C4-2B (cell line): Measurements from ENCODE around the gene MAML1.

Experiments
- H3K27ac ChIP-seq: fragments of 450-650 bp; 2 replicates; pipeline ENCODE4 v1.5.1; 2017
- ZFX ChIP-seq: fragments of 450-650 bp; IDR thresholded peaks from 2 replicates; pipeline ENCODE4 v1.6.1; 2017
- TF ChIP-seq, protein P1 (sequence below): fragments of 450-650 bp; conservative IDR thresholded peaks from 2 replicates; pipeline ENCODE4 v1.5.1; 2017; ENCODE audit warnings: mild to moderate bottlenecking

Gene MAML1

DNA sequence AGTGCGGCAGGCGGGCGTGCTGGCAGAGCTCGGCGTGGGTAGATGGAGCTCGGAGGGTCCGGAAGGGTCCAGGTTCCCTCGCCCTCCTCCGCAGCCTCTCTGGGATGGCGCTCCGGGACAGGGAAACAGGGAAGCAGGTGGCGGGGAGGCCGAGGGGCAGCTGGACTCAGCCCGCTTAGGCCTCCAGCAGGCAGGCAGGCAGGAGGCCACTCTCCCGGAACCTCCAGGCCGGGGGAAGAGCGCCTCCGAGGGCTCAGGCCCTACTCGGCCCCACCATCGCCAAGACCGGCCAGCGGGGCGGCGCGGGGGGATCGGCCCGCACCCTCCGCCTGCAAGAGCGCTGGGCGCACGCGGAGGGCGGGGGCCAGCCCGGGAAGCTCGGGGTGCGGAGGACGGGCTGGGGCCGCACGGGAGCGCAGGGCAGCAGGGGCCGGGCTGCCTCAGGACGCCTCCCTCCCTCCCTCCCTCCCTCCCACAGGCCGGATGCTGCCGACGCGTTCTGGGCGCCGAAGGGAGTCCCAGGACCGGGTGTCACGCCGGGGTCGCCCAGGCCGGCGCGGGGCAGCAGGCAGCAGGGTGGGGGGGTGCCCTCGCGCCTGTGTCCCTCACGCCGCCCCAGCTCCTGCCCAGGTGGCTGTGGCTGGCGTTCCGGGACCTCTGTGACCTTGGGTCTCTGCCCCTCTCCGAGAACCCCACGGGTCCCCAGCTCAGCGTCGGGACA lies 73.1 kb downstream of the MAML1 start:
- peak; percentile 92 for TF ChIP-seq ZFX
- TF ChIP-seq, protein P1, sequence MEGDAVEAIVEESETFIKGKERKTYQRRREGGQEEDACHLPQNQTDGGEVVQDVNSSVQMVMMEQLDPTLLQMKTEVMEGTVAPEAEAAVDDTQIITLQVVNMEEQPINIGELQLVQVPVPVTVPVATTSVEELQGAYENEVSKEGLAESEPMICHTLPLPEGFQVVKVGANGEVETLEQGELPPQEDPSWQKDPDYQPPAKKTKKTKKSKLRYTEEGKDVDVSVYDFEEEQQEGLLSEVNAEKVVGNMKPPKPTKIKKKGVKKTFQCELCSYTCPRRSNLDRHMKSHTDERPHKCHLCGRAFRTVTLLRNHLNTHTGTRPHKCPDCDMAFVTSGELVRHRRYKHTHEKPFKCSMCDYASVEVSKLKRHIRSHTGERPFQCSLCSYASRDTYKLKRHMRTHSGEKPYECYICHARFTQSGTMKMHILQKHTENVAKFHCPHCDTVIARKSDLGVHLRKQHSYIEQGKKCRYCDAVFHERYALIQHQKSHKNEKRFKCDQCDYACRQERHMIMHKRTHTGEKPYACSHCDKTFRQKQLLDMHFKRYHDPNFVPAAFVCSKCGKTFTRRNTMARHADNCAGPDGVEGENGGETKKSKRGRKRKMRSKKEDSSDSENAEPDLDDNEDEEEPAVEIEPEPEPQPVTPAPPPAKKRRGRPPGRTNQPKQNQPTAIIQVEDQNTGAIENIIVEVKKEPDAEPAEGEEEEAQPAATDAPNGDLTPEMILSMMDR: no peak
- peak overlapping the region; percentile 92 for H3K27ac ChIP-seq

DNA sequence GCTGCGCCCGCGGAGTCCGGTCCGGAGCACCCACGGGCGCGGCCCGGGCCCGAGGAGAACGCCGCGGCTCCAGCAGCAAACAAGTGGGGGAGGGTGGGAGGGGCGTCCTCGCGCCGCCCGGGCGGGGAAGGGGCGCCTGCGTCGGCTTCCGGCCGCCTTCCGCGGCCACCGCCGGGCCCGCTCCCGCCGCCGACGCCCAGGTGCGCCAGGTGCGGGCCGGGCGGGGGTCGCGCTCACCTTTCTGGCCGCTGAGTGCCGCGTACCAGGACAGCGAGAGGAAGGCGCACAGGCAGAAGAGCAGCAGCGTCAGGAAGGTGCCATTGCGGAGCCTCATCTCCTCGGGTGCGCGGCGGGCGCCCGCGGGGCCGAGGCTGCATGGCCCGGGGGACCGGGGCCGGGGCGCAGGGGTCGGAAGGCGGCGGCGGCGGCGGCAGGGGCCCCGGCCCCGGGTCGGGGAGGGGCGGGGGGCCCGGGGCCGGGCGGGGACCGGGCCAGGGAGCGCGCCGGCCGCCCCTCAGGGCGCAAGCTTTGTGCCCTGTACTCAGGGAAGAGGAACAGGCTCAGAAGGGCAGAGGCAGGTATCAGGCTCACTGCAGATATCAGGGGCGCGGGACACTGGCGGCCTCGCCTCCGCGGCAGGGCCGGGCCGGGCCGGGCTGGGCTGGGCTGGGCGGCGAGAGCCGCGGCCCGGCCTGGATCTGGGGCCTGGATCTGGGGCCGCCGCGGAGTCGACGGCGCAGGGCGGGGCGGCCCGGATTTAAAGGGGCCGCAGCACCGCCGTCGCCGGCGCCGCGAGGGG lies 73.8 kb downstream of the MAML1 start, which contains the start of gene MGAT4B:
Gene MGAT4B, minus strand, starts transcription at position 617 of the 799 bp plus-strand sequence. Its CDS starts 283 bp downstream, at position 334.
- peak within 1 kb of the TSS; percentile 92 for H3K27ac ChIP-seq
- TF ChIP-seq ZFX: peak; percentile 29; the same call in 1 of the 2 replicates
- TF ChIP-seq, protein P1: no peak

DNA sequence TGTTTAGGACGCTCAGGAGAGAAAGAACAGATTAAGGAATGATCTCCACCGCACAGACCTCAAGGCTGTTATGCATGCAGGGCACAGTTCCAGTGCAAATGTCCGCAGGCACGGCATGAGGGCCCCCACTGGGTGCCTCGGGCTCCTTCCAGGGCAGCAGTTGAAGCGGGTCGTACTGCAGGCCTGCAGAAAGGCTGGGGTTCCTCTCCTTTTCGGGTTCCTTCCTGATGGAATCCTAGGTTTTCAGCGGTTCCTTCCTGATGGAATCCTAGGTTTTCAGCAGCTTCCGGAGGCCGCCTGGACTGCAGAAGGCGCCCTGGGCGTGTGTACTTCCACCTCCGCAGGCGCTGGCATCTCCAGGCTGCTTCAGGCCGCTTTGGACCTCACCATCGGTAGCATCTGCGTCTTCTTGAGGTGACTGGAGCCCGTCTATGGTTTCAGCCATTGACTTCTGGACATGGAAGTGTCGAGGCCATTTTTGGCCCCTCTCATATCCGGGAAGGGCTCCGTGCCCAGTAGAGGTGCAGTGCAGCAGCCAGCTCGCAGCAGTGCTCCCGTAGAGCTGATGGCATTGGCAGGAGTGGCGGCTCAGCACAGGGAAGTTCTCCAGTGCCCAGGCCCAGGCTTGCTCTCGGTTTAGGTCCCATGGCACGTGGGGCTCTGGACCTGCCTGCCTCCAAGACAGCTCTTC lies 79.7 kb downstream of the MAML1 start:
- TF ChIP-seq, protein P1: no peak
- TF ChIP-seq ZFX: no peak
- no peak overlapping the region for H3K27ac ChIP-seq

DNA sequence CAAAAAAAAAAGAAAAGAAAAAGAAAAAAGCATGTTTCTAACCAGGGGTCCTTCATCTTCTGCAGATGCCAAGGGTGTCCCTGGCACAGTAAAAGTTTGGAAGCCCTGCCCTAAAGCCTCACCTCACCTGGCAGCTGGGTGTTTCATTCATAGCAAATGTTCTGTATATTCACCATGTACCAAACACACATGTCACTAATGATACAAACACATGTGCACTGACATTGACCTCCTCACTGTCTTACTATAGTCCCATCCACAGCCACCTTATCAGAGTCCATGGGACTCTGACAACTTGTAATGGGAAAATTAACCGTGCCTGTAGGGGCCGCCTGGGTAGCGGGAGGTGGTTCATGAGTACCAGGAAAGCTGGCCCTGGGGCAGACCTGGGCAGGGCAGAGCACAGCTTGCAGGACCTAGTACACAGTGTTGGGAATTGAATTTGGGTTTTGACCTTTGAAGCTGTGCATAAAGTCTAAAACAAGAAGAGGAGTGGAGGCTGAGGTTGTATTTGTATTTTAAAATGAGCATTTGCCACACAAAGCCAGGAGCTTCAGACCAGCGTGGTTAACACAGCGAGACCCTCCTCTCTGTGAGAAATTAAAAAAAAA lies 80.5 kb downstream of the MAML1 start:
- H3K27ac ChIP-seq: no peak overlapping the region
- no peak for TF ChIP-seq ZFX
- TF ChIP-seq, protein P1: no peak

DNA sequence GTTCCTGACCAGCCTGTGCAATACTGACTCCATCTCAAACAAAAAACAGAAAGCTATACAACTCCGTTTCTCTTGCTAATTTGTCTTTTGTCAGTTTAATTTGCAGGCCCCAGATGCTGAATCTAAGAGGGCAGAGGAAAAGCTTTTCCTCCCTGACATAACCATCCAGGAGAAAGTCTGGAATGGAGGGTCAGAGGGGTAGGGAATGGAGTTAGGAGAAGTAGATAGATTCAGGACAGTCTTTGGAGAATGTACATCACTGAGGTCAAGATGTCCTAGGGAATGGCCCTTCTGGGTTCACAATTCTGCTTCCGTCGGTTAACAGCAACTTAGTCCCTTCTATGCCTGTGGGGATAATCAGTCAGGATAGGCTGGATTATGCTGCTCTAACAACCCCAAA lies 81.5 kb downstream of the MAML1 start:
- TF ChIP-seq ZFX: no peak
- TF ChIP-seq, protein P1: no peak
- H3K27ac ChIP-seq: no peak overlapping the region

DNA sequence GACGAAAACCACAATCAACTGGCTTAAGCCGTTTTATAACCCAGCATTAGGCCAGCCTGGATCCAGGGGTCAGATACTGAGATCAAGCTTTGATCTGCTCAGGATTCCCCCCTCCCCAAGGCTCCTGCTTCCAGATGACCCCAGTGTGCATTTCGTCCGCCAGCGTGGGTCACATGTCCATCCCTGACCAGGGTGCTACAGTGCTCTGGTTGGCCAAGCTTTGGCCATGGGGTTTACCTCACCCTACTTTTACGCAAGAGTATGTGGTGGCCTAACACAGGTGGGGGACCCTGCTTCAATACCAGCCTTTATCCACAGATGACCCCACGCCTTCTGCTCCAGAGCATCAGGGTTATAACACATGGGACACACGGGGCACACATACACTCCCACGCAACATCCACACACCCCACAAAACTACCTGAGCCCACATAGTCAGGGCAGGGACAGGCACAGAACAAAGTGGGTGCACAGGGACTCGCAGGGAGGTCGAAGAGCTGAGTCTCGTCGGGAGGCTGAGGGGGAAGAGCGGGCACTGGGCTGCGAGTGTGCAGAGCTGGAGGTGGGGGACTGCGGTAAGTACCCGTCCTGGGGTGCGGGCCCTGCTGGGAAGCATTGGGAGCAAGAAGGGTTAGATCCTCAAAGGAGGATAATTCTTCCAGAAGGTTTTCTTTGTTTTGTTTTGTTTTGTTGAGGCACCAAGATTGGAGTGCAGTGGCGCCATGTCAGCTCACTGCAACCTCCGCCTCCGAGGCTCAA lies 83.0 kb downstream of the MAML1 start:
- H3K27ac ChIP-seq: no peak overlapping the region
- TF ChIP-seq, protein P1: no peak
- no peak for TF ChIP-seq ZFX
